Esophagus muscularis mucosa (tissue), 4 donors: ENCODE results near the gene PLXNA4. TPM values are rescaled to one million over a fixed set of nuclear protein-coding genes. Genes with fewer than 3 reads are reported as not detected.

ENCODE experiments used
- DNase-seq: peaks from one replicate; pipeline ENCODE4 v3.0.0-alpha.2; 2017; ENCODE audit errors: extremely low spot score
- H3K27ac ChIP-seq, 4 donors: fragments of 200-600 bp; sonication (generic); replicated peaks in 1 of 4; 1 replicate in 3 of 4; 2 replicates in 1 of 4; pipeline ENCODE4 v1.5.1; 2016 to 2019; ENCODE audit warnings: mild to moderate bottlenecking in 1 of 4
- H3K27me3 ChIP-seq, 4 donors: fragments of 200-600 bp; sonication (generic); one replicate each; pipeline versions ENCODE4 v1.5.1 to v1.6.0; 2016 to 2019
- H3K36me3 ChIP-seq, 4 donors: fragments of 200-600 bp; sonication (generic); one replicate each; pipeline ENCODE4 v1.5.1; 2016 to 2019
- H3K4me1 ChIP-seq, 4 donors: fragments of 200-600 bp; sonication (generic); one replicate each; pipeline ENCODE4 v1.5.1; 2016 to 2019
- H3K4me3 ChIP-seq, 4 donors: fragments of 200-600 bp; sonication (generic); 1 replicate in 2 of 4; 2 replicates in 2 of 4; pipeline ENCODE4 v1.5.1; 2016 to 2019; ENCODE audit warnings: mild to moderate bottlenecking in 4 of 4, moderate library complexity in 1 of 4
- H3K9me3 ChIP-seq, 4 donors: fragments of 200-600 bp; sonication (generic); 1 replicate in 3 of 4; 2 replicates in 1 of 4; pipeline ENCODE4 v1.5.1; 2016 to 2019
- CTCF ChIP-seq, 3 experiments: fragments of 200-600 bp in 2 of 3; fragments of 450-650 bp in 1 of 3; sonication (generic) in 2 of 3; IDR thresholded peaks; one replicate each; pipeline ENCODE4 v1.5.1; 2017 to 2019; ENCODE audit warnings: antibody characterized with exemption in 3 of 3, mild to moderate bottlenecking in 2 of 3, moderate library complexity in 1 of 3
- EP300 ChIP-seq: sonication (generic); formaldehyde crosslinking; IDR thresholded peaks from one replicate; pipeline ENCODE4 v1.6.1; 2017; ENCODE audit warnings: antibody characterized with exemption
- POLR2A ChIP-seq: fragments of 450-650 bp; IDR thresholded peaks from one replicate; pipeline ENCODE4 v1.6.1; 2017; ENCODE audit warnings: antibody characterized with exemption, moderate library complexity, mild to moderate bottlenecking, low read depth
- POLR2AphosphoS5 ChIP-seq, 2 donors: sonication (generic); formaldehyde crosslinking; IDR thresholded peaks; one replicate each; pipeline ENCODE4 v1.6.1; 2017; ENCODE audit warnings: antibody characterized with exemption in 2 of 2
- WGBS: methylation state at CpG from one replicate; pipeline ENCODE4 v1.1.5; 2018; 5-methylcytosine and 5-hydroxymethylcytosine counted together
- intact Hi-C: fragments of 100-400 bp; cut with DNase I; formaldehyde crosslinking; loops from one replicate; pipeline ENCODE4 v1.15.1; 2023
- total RNA-seq, 4 donors: library from RNA; depleted of rRNA; stranded (reverse); fragments of >200 nt; gene quantifications; one replicate each; pipeline versions ENCODE4 v1.1.0 to v1.2.1, GENCODE V29; 2016

The PLXNA4 gene
- total RNA-seq, 4 donors from 2014 or later, result 5.0 to 9.5 (median 6.6) TPM

GRCh38 chr7:132419542-132419941 is 156.7 kb downstream of the PLXNA4 start:
- no peak for DNase-seq
- Histone ChIP-seq H3K36me3 (no peaks in the 10 kb centered on the region), H3K27ac (no peak overlapping the region), H3K9me3 (no peaks in the 10 kb centered on the region), H3K27me3 (no peaks in the 10 kb centered on the region), H3K4me1 (peaks cover 5 to 35% (median 28%) of the 10 kb centered on the region in 4 donors), H3K4me3 (no peak overlapping the region)
- 38% methylated on average over 2 of the region's 2 CpGs for WGBS
- TF ChIP-seq POLR2A (no peak), POLR2AphosphoS5 (IDR thresholded peaks at IDR 0.05) (no peak), EP300 (no peak), CTCF (IDR thresholded peaks at IDR 0.05) (no peak)
- intact Hi-C loops, result no loop called here

GRCh38 chr7:132418840-132419239 is 157.4 kb downstream of the PLXNA4 start:
- whole genome bisulfite sequencing, result 82% methylated on average over 6 of the region's 6 CpGs
- H3K9me3 ChIP-seq, result no peaks in the 10 kb centered on the region
- no peaks in the 10 kb centered on the region for H3K36me3 ChIP-seq
- DNase-seq, result no peak
- H3K27me3 ChIP-seq, result no peaks in the 10 kb centered on the region
- intact Hi-C loops, result no loop called here
- H3K4me1 ChIP-seq, result peaks cover 5 to 31% (median 26%) of the 10 kb centered on the region in 4 donors
- TF ChIP-seq EP300 (no peak), CTCF (IDR thresholded peaks at IDR 0.05) (no peak), POLR2A (no peak), POLR2AphosphoS5 (IDR thresholded peaks at IDR 0.05) (no peak)
- no peak overlapping the region for H3K27ac ChIP-seq
- H3K4me3 ChIP-seq, result no peak overlapping the region

- Histone ChIP-seq H3K27ac (no peak overlapping the region), H3K9me3 (no peaks in the 10 kb centered on the region), H3K27me3 (no peaks in the 10 kb centered on the region), H3K4me3 (no peak overlapping the region), H3K4me1 (peaks cover 6 to 27% (median 20%) of the 10 kb centered on the region in 4 donors), H3K36me3 (no peaks in the 10 kb centered on the region)
- intact Hi-C loops, result no loop called here
- WGBS, result 80% methylated on average over 7 of the region's 9 CpGs
- DNase-seq, result no peak
- TF ChIP-seq POLR2A, result no peak
- TF ChIP-seq POLR2AphosphoS5 (IDR thresholded peaks at IDR 0.05), result no peak
- TF ChIP-seq EP300, result no peak
- TF ChIP-seq CTCF (IDR thresholded peaks at IDR 0.05), result no peak
Measured at GRCh38 chr7:132417103-132417906, 159.0 kb downstream of the PLXNA4 start.

- Histone ChIP-seq H3K4me1 (peaks cover 6 to 27% (median 22%) of the 10 kb centered on the region in 4 donors), H3K4me3 (no peak overlapping the region), H3K27me3 (no peaks in the 10 kb centered on the region), H3K9me3 (no peaks in the 10 kb centered on the region), H3K27ac (no peak overlapping the region), H3K36me3 (no peaks in the 10 kb centered on the region)
- intact Hi-C loops, result no loop called here
- DNase-seq, result no peak
- TF ChIP-seq POLR2A (no peak), POLR2AphosphoS5 (IDR thresholded peaks at IDR 0.05) (no peak), EP300 (no peak), CTCF (IDR thresholded peaks at IDR 0.05) (no peak)
- WGBS, result 92% methylated on average over 2 of the region's 2 CpGs
Measured at GRCh38 chr7:132416395-132416794, 159.9 kb downstream of the PLXNA4 start.
